HG03066 (cell line): Measurements from ENCODE around the gene LGI2.
"Not testable (repeated sequence)": the region's sequence is repeated elsewhere in the genome, so short reads cannot be mapped to it uniquely, and the experiment has no call there.

ENCODE experiments used
- ATAC-seq: cut with Tn5 transposase; IDR thresholded peaks from one replicate; pipeline ENCODE4 v1.9.1; 2021; ENCODE audit warnings: low read depth; ENCODE audit not compliant: unreplicated experiment

LGI2 gene

GRCh38 chr4:25030277-25031076, at the start of gene LGI2:
LGI2 (minus strand) TSS chr4:25030946; CDS start chr4:25030693, 253 bp downstream.
- no peak for ATAC-seq

GRCh38 chr4:25078523-25078922, 47.8 kb upstream of the LGI2 start:
- ATAC-seq: no peak

GRCh38 chr4:25076625-25077398, 46.1 kb upstream of the LGI2 start:
- no peak for ATAC-seq

- ATAC-seq: no peak
These were observed 45.1 kb upstream of the LGI2 start for GRCh38 chr4:25075851-25076250.

- no peak for ATAC-seq
These were observed 44.4 kb upstream of the LGI2 start for GRCh38 chr4:25075129-25075528.

- ATAC-seq: no peak
These were observed 39.8 kb upstream of the LGI2 start for GRCh38 chr4:25070545-25070944.

- no peak for ATAC-seq
These were observed 38.3 kb upstream of the LGI2 start for GRCh38 chr4:25069014-25069413.

GRCh38 chr4:25068386-25068785, 37.6 kb upstream of the LGI2 start:
- ATAC-seq: no peak

GRCh38 chr4:25065932-25066590, 35.3 kb upstream of the LGI2 start:
- no peak for ATAC-seq

GRCh38 chr4:25065431-25065858, 34.7 kb upstream of the LGI2 start:
- no peak for ATAC-seq

- ATAC-seq: not testable (repeated sequence)
These were observed 33.7 kb upstream of the LGI2 start for GRCh38 chr4:25064447-25064846.

GRCh38 chr4:25063116-25063515, 32.4 kb upstream of the LGI2 start:
- ATAC-seq: no peak

GRCh38 chr4:25062098-25062497, 31.4 kb upstream of the LGI2 start:
- ATAC-seq: no peak

GRCh38 chr4:25061602-25062001, 30.9 kb upstream of the LGI2 start:
- no peak for ATAC-seq

GRCh38 chr4:25060963-25061340, 30.2 kb upstream of the LGI2 start:
- ATAC-seq: no peak

GRCh38 chr4:25060241-25060962, 29.7 kb upstream of the LGI2 start:
- no peak for ATAC-seq

- ATAC-seq: no peak
These were observed 29.0 kb upstream of the LGI2 start for GRCh38 chr4:25059791-25060190.

- ATAC-seq: no peak
These were observed 28.1 kb upstream of the LGI2 start for GRCh38 chr4:25058796-25059195.

GRCh38 chr4:25057299-25057698, 26.6 kb upstream of the LGI2 start:
- no peak for ATAC-seq

GRCh38 chr4:25052037-25052436, 21.3 kb upstream of the LGI2 start:
- ATAC-seq: not testable (repeated sequence)

- ATAC-seq: no peak
These were observed 20.8 kb upstream of the LGI2 start for GRCh38 chr4:25051534-25051933.
